HCT116 (cell line): ENCODE results near the gene CFAP97D1. TPM values are rescaled to one million over a fixed set of nuclear protein-coding genes. Genes with fewer than 3 reads are reported as not detected.
A peak's percentile ranks its signal among the peaks of the same experiment; 100 is the strongest.

Experiments used
- ATAC-seq: fragments of 200-7000 bp; cut with Tn5 transposase; 2 replicates; pipeline ENCODE4 v1.9.1; 2020; ENCODE audit warnings: mild to moderate bottlenecking, moderate library complexity
- Bru-seq: library from RNA; stranded (reverse); fragments of 400-500 nt; gene quantifications from one replicate; lab custom pipeline; 2021; lab: Mats Ljungman, UMichigan
- BruChase-seq, 2 experiments: library from RNA; stranded (reverse); fragments of 400-500 nt; gene quantifications; one replicate each; lab custom pipeline; 2021; lab: Mats Ljungman, UMichigan
- BruUV-seq: library from RNA; stranded (reverse); fragments of 400-500 nt; replicated peaks from 2 replicates; lab custom pipeline; 2021; lab: Mats Ljungman, UMichigan
- CTCF ChIA-PET: fragments of 300-600 bp; sonication (Branson Sonifier 250); formaldehyde crosslinking; loops from one replicate; lab custom pipeline; 2021; ENCODE audit warnings: antibody characterized with exemption; lab: Charles Lee
- POLR2A ChIA-PET: fragments of 300-600, 350-600 bp; sonication (Branson Sonifier 250); formaldehyde crosslinking; loops from one replicate; lab custom pipeline; 2021; ENCODE audit warnings: antibody characterized with exemption; lab: Charles Lee
- RAD21 ChIA-PET, 2 experiments: fragments of 300-600 bp; sonication (Branson Sonifier 250); formaldehyde crosslinking; loops; one replicate each; lab custom pipeline; 2023; ENCODE audit warnings: low total read pairs in 2 of 2; ENCODE audit not compliant: uncharacterized antibody in 2 of 2, unreplicated experiment in 2 of 2, low non-redundant PET in 1 of 2; lab: Charles Lee
- DNase-seq: peaks from one replicate; pipeline ENCODE4 v3.0.0-alpha.2; 2010; ENCODE audit warnings: low read depth, low spot score
- H2AFZ ChIP-seq: fragments of 200-600 bp; shearing (Covaris generic), sonication (generic); 2 replicates; pipeline ENCODE4 v1.6.1; 2017; ENCODE audit warnings: low read depth, mixed run types, mixed read lengths, antibody characterized with exemption, low read length; ENCODE audit not compliant: poor library complexity, severe bottlenecking
- H3K27ac ChIP-seq: 2 replicates; pipeline ENCODE4 v1.5.1; 2012; ENCODE audit warnings: low read depth, low read length
- H3K27me3 ChIP-seq: fragments of 200-600 bp; sonication (generic); 2 replicates; pipeline ENCODE4 v1.6.1; 2016; ENCODE audit warnings: mixed run types, low read length, mixed read lengths; ENCODE audit not compliant: insufficient read depth
- H3K36me3 ChIP-seq, 2 experiments: fragments of 200-500 bp in 1 of 2; fragments of 200-600 bp in 1 of 2; sonication (Bioruptor generic) in 1 of 2; sonication (generic) in 1 of 2; 2 replicates each; pipeline versions ENCODE4 v1.5.1 to v1.6.1; 2014 to 2016; ENCODE audit warnings: low read length in 2 of 2, inconsistent platforms in 1 of 2, mixed read lengths in 1 of 2, mixed run types in 1 of 2; ENCODE audit not compliant: insufficient read depth in 2 of 2, control insufficient read depth in 1 of 2
- H3K4me1 ChIP-seq, 2 experiments: fragments of 200-600 bp in 1 of 2; sonication (generic) in 1 of 2; 2 replicates each; pipeline versions ENCODE4 v1.5.1 to v1.6.1; 2012 to 2017; ENCODE audit warnings: low read length in 2 of 2, inconsistent platforms in 1 of 2, mild to moderate bottlenecking in 1 of 2, mixed read lengths in 1 of 2, mixed run types in 1 of 2, moderate library complexity in 1 of 2; ENCODE audit not compliant: insufficient read depth in 2 of 2, control insufficient read depth in 1 of 2
- H3K4me2 ChIP-seq: fragments of 200-600 bp; sonication (generic); 2 replicates; pipeline ENCODE4 v1.6.1; 2017; ENCODE audit warnings: mixed run types, low read length, mixed read lengths
- H3K4me3 ChIP-seq, 2 experiments: fragments of 200-600 bp in 1 of 2; sonication (generic) in 1 of 2; replicated peaks in 1 of 2; 2 replicates each; pipeline ENCODE4 v1.5.1; 2011 to 2016; ENCODE audit warnings: low read length in 2 of 2, control low read depth in 1 of 2, low read depth in 1 of 2, mild to moderate bottlenecking in 1 of 2, mixed read lengths in 1 of 2, mixed run types in 1 of 2
- H3K79me2 ChIP-seq: fragments of 200-600 bp; sonication (generic); 2 replicates; pipeline ENCODE4 v1.6.1; 2017; ENCODE audit warnings: mild to moderate bottlenecking, mixed run types, low read length, moderate library complexity, mixed read lengths; ENCODE audit not compliant: insufficient read depth
- H3K9ac ChIP-seq: fragments of 200-600 bp; sonication (generic); 2 replicates; pipeline ENCODE4 v1.6.1; 2016; ENCODE audit warnings: low read length, mixed read lengths
- H3K9me2 ChIP-seq: fragments of 200-600 bp; sonication (generic), shearing (Covaris generic); 2 replicates; pipeline ENCODE4 v1.6.1; 2017; ENCODE audit warnings: mixed run types, mild to moderate bottlenecking, moderate library complexity; ENCODE audit not compliant: insufficient read depth
- H3K9me3 ChIP-seq, 2 experiments: fragments of 200-500 bp in 1 of 2; fragments of 200-600 bp in 1 of 2; sonication (Bioruptor generic) in 1 of 2; sonication (generic) in 1 of 2; 2 replicates each; pipeline ENCODE4 v1.6.1; 2014 to 2017; ENCODE audit warnings: low read length in 2 of 2, mixed read lengths in 2 of 2, inconsistent platforms in 1 of 2, low read depth in 1 of 2, mild to moderate bottlenecking in 1 of 2, mixed run types in 1 of 2, moderate library complexity in 1 of 2; ENCODE audit not compliant: control insufficient read depth in 1 of 2, insufficient read depth in 1 of 2
- H4K20me1 ChIP-seq: fragments of 200-600 bp; sonication (generic), shearing (Covaris generic); 2 replicates; pipeline ENCODE4 v1.6.1; 2017; ENCODE audit warnings: mixed run types, mild to moderate bottlenecking, moderate library complexity; ENCODE audit not compliant: insufficient read depth
- ATF3 ChIP-seq: IDR thresholded peaks from 2 replicates; pipeline ENCODE4 v1.6.1; 2012
- CBX3 ChIP-seq: IDR thresholded peaks from 2 replicates; pipeline ENCODE4 v1.6.1; 2012; ENCODE audit warnings: low read depth
- CEBPB ChIP-seq: IDR thresholded peaks from 2 replicates; pipeline ENCODE4 v1.6.1; 2012; ENCODE audit warnings: low read depth
- EGR1 ChIP-seq: IDR thresholded peaks from 2 replicates; pipeline ENCODE4 v1.6.1; 2012; ENCODE audit warnings: low read depth
- ELF1 ChIP-seq: IDR thresholded peaks from 2 replicates; pipeline ENCODE4 v1.6.1; 2012; ENCODE audit warnings: low read depth, borderline replicate concordance
- EZH2 ChIP-seq: fragments of 200-600 bp; sonication (generic); IDR thresholded peaks from 2 replicates; pipeline ENCODE4 v1.6.1; 2017; ENCODE audit warnings: antibody characterized with exemption, mixed run types
- EZH2phosphoT487 ChIP-seq: fragments of 200-600 bp; IDR thresholded peaks from 2 replicates; pipeline ENCODE4 v1.6.1; 2018; ENCODE audit warnings: antibody characterized with exemption, borderline replicate concordance
- FOSL1 ChIP-seq: IDR thresholded peaks from 2 replicates; pipeline ENCODE4 v1.6.1; 2012; ENCODE audit warnings: low read depth
- JUND ChIP-seq: IDR thresholded peaks from 2 replicates; pipeline ENCODE4 v1.6.1; 2012
- MAX ChIP-seq: IDR thresholded peaks from 2 replicates; pipeline ENCODE4 v1.6.1; 2012
- POLR2A ChIP-seq: IDR thresholded peaks from 2 replicates; pipeline ENCODE4 v1.7.0; 2011; ENCODE audit warnings: borderline replicate concordance; ENCODE audit not compliant: insufficient read depth, insufficient read length; ENCODE audit errors: extremely low read depth
- POLR2AphosphoS5 ChIP-seq: IDR thresholded peaks from 2 replicates; pipeline ENCODE4 v1.6.1; 2011; ENCODE audit warnings: mild to moderate bottlenecking, low read depth, low read length, moderate library complexity
- SIN3A ChIP-seq: IDR thresholded peaks from 2 replicates; pipeline ENCODE4 v1.6.1; 2012; ENCODE audit warnings: low read depth
- TCF7L2 ChIP-seq: IDR thresholded peaks from 2 replicates; pipeline ENCODE4 v1.7.0; 2011; ENCODE audit warnings: borderline replicate concordance, inconsistent platforms; ENCODE audit not compliant: insufficient read depth, insufficient read length; ENCODE audit errors: extremely low read depth
- YY1 ChIP-seq: IDR thresholded peaks from 2 replicates; pipeline ENCODE4 v1.6.1; 2011; ENCODE audit warnings: low read length, low read depth, moderate library complexity, mild to moderate bottlenecking; ENCODE audit not compliant: insufficient replicate concordance; ENCODE audit errors: extremely low read depth
- ZNF274 ChIP-seq: fragments of 200-500 bp; sonication (Bioruptor generic); IDR thresholded peaks from 2 replicates; pipeline ENCODE4 v1.6.1; 2014; ENCODE audit warnings: mild to moderate bottlenecking, low read depth, low read length, inconsistent platforms
- intact Hi-C: fragments of 100-400 bp; cut with micrococcal nuclease; formaldehyde crosslinking; loops from 2 replicates; pipeline ENCODE4 v1.10.0; 2022
- long read RNA-seq: library from polyadenylated mRNA; unstranded; transcript quantifications from one replicate; pipeline ENCODE4 v2.0.0, GENCODE V29; 2021; ENCODE audit not compliant: unreplicated experiment
- polyA plus RNA-seq: library from polyadenylated mRNA; unstranded; fragments of >200 nt; gene quantifications from 2 replicates; pipeline ENCODE4 v1.2.1, GENCODE V29; 2012; ENCODE audit warnings: missing spikeins
- total RNA-seq: library from RNA; stranded (reverse); gene quantifications from one replicate; pipeline ENCODE4 v1.2.1, GENCODE V29; 2021; ENCODE audit not compliant: unreplicated experiment

CFAP97D1 gene
- total RNA-seq (0.15 TPM), Bru-seq, nascent RNA (percentile 15 among the genes with signal in this experiment), BruChase-seq, experiment 1, labeled RNA remaining after a 6-hour chase (percentile 21 among the genes with signal in this experiment), BruChase-seq, experiment 2, labeled RNA remaining after a 2-hour chase (percentile 15 among the genes with signal in this experiment)
- polyA plus RNA-seq: 0.05 TPM in 1 of 2 replicates, not detected in the other
- long read RNA-seq: 0 reads

GRCh38 chr17:43780135-43780534, at the start of gene CFAP97D1:
TSS of gene CFAP97D1 (plus strand) at chr17:43780435. CDS start at chr17:43780463, 28 bp downstream.
- POLR2A ChIA-PET: no interaction called here
- H3K4me3 ChIP-seq: peak within 1 kb of the TSS; percentile 78 to 81
- no peak for TF ChIP-seq TCF7L2
- TF ChIP-seq MAX: no peak
- TF ChIP-seq YY1: no peak
- TF ChIP-seq FOSL1: no peak
- no peak for TF ChIP-seq EGR1
- no peak for TF ChIP-seq CEBPB
- TF ChIP-seq POLR2AphosphoS5: no peak
- no peak for TF ChIP-seq ATF3
- TF ChIP-seq JUND: no peak
- TF ChIP-seq ZNF274: no peak
- no peak for TF ChIP-seq EZH2phosphoT487
- no peak for TF ChIP-seq ELF1
- TF ChIP-seq EZH2: no peak
- TF ChIP-seq CBX3: no peak
- TF ChIP-seq POLR2A: no peak
- no peak for TF ChIP-seq SIN3A
- TF ChIP-seq, all 23 proteins: peak for 0
- H3K36me3 ChIP-seq: peaks cover 0 to 5% of the 10 kb centered on the region in 2 experiments; a peak in 1 of 4 replicates
- ChIA-PET RAD21 (no interaction called here), CTCF (no interaction called here)
- DNase-seq (no peak), ATAC-seq (no peak)
- peak within 1 kb of the TSS; percentile 84 for H3K4me2 ChIP-seq
- H3K9me3 ChIP-seq: no peaks in the 10 kb centered on the region
- peak within 1 kb of the TSS; percentile 97 for H3K9ac ChIP-seq
- H3K27ac ChIP-seq: no peak within 1 kb of the TSS
- no peaks in the 10 kb centered on the region for H3K9me2 ChIP-seq
- BruUV-seq: no TSS peak
- H3K79me2 ChIP-seq: peaks cover 25% of the 10 kb centered on the region
- peaks cover 7 to 13% of the 10 kb centered on the region in 2 experiments; a peak in 3 of 4 replicates for H3K4me1 ChIP-seq
- no peaks in the 10 kb centered on the region for H4K20me1 ChIP-seq
- H3K27me3 ChIP-seq: no peaks in the 10 kb centered on the region
- peak within 1 kb of the TSS; percentile 71 for H2AFZ ChIP-seq
- intact Hi-C loops: no loop called here
